ENCODE data around the gene MAB21L4.

The MAB21L4 gene

DNA sequence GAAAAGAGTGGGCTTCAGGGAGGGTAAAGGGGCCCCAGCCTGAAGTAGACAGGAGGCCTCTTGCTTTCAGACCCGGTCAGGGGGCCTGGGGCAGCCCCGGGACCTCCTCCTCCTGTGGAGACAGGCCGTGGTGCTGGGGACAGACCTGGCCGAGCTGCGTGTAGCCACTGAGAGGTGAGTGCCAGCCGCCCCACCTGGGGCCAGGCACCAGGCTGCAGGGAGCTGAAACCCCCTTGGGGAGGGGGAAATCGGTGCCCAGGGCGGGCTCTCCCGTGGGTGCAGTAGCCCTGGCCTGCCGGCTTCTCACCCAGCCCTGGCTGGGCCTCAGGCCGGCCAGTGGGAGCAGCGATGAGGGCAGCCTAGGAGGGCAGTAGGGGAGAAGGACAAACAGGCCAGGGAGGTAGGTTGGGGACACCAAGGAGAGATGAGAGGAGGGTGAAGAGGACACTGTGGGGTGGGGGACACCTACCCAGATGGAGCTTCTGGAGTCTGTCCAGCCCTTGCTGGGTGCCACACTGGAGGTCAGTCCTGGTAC, 34.2 kb upstream of the MAB21L4 start:
- DNase-seq (ENCODE audit: extremely low spot score): no peak
- ChIA-PET CTCF (no interaction called here), POLR2A (no interaction called here)
- TF ChIP-seq, protein P1, sequence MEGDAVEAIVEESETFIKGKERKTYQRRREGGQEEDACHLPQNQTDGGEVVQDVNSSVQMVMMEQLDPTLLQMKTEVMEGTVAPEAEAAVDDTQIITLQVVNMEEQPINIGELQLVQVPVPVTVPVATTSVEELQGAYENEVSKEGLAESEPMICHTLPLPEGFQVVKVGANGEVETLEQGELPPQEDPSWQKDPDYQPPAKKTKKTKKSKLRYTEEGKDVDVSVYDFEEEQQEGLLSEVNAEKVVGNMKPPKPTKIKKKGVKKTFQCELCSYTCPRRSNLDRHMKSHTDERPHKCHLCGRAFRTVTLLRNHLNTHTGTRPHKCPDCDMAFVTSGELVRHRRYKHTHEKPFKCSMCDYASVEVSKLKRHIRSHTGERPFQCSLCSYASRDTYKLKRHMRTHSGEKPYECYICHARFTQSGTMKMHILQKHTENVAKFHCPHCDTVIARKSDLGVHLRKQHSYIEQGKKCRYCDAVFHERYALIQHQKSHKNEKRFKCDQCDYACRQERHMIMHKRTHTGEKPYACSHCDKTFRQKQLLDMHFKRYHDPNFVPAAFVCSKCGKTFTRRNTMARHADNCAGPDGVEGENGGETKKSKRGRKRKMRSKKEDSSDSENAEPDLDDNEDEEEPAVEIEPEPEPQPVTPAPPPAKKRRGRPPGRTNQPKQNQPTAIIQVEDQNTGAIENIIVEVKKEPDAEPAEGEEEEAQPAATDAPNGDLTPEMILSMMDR (IDR thresholded peaks at IDR 0.05; ENCODE audit: control extremely low read depth, extremely low read depth, low read depth, missing control alignments): no peak

DNA sequence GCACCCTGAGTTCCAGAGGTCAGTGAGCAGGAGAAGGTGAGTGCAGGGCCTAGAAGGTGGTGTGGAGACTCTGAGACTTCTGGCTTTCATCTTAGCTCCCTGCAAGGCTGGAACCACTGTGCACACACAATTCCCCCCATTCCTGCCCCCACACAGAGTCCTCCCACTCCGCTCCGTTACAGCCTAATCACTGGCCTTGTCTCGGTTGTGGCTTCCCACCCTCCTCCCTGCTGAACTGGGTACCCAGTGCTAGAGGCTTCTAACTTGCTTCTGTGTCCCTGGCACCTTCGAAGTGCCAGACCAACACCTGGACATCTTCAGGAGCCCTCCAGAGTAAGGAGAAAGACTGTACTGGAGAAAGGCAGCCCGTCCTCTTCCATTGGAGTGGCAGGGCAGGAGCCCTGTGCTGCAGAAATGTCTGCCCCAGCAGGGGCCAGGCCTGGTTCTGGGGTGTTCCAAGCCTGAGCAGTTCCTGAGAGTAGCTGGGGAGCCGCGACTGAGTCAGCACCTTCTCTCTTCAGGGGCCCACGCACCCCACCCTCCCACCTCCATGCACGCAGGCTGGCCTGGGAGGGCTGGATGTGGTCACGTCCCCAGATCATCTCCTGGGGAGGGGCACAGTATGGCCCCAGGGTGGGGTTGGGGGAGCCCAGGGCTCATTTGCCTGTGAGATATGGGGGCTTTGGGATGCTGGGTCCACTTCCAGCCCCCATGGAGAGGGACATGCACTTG, 33.6 kb upstream of the MAB21L4 start:
- CTCF ChIA-PET: no interaction called here
- TF ChIP-seq, protein P1 (IDR thresholded peaks at IDR 0.05; ENCODE audit: control extremely low read depth, extremely low read depth, low read depth, missing control alignments): no peak
- DNase-seq (ENCODE audit: extremely low spot score): no peak
- POLR2A ChIA-PET: no interaction called here

DNA sequence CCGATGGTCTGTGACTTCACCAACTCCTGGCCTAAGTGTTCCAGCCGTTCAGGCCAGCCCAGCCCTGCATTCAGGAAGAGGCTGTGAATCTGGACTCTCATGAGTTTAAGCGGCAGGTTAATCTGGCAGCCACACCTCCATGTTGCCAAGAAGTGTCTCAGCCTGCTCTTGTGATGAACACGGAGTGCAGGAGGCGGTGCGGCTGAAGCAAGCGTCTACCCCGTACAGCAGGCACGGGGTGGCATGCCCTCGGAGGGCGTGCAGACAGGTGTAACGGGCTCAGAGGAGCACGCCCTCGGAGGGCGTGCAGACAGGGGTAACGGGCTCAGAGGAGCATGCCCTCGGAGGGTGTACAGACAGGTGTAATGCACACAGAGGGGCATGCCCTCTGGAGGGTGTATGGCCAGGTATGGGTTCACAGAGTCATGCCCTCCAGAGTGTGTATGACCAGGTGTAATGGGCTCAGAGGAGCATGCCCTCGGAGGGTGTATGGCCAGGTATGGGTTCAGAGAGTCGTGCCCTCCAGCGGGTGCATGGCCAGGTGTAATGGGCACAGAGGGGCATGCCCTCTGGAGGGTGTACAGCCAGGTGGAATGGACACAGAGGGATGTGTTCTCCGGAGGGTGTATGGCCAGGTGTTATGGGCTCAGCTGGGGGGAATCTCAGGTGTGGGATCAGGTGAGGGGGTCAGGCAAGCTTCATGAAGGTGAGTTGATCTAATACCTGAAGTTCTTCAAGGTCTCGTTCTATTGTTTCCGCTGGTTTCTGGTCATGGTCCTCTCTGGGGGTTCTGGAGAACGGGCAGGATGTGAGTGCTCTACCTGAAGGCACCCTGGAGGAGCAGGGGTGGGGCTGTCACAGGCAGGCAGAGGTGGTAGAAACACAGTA, 32.8 kb upstream of the MAB21L4 start:
- ChIA-PET CTCF (interaction anchor here (1.9 kb wide), 1 partner anchor 14 kb away, joined by 7 read pairs; no protein-coding TSS in a partner anchor), POLR2A (no interaction called here)
- TF ChIP-seq, protein P1 (IDR thresholded peaks at IDR 0.05; ENCODE audit: control extremely low read depth, extremely low read depth, low read depth, missing control alignments): no peak
- DNase-seq (ENCODE audit: extremely low spot score): no peak

DNA sequence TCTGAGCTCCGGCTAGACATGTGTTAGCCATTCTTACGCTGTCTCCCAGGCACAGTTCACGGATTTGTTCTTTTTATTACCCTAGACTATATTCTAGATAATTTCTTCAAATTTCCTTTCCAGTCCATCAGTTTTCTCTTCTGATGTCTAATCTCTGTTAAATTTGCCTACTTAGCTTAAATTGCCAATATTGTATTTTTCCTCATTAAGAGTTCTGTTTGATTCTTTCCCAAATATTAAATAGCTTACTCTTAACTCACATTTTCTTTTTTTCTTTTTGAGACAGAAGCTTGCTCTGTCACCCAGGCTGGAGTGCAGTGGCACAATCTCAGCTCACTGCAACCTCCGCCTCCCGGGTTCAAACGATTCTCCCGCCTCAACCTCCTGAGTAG, 31.4 kb upstream of the MAB21L4 start:
- TF ChIP-seq, protein P1 (IDR thresholded peaks at IDR 0.05; ENCODE audit: control extremely low read depth, extremely low read depth, low read depth, missing control alignments): no peak
- CTCF ChIA-PET: interaction anchor here (1.9 kb wide), 1 partner anchor 13 kb away, joined by 7 read pairs; no protein-coding TSS in a partner anchor
- no peak for DNase-seq (ENCODE audit: extremely low spot score)
- POLR2A ChIA-PET: no interaction called here

DNA sequence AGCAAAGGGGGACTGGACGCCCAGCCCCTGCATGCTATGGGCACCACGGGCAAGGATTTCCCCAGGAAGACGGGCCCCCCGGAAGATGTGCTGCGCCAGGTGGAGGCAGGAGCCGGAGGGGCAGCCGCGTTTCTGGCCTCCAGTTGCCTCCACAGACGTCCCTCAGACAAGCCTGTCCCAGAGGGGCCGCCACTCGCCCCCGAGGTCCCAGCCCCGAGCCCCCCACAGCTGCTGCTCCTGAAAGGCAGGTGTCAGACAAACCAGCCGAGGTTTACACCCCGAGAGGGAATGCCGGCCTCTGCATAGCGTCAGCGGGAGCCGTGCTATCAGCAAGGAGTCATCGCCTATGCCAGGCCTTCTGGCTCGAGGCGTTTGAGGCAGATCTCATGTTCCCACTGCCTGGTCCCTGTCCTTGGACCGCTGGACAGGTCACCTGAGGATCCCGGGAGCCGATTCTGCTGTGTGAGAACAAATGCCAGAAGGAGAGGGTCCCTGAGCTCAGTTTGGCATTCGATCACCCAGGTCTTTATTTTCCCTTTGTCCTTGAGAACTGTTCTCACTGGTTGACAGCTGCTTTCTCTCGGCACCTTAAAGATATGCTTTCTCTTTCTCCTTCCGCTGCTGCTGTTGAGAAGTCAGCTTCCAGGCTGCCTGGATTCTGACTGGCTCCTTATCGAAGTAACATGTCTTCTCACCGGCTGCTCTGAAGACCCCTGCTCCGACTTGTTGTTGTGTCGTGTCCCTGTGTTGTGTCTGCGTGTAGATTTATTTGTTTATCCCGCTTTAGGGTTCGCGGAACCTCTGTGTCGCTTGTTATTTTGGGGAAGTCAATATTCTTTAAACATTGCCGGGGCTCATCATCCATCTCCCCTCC, 30.8 kb upstream of the MAB21L4 start:
- ChIA-PET CTCF (interaction anchor here (1.2 to 1.9 kb wide), 2 partner anchors 12 to 30 kb away, joined by 3 to 7 read pairs; partner anchors contain the start of gene MAB21L4), POLR2A (no interaction called here)
- no peak for DNase-seq (ENCODE audit: extremely low spot score)
- TF ChIP-seq, protein P1 (IDR thresholded peaks at IDR 0.05; ENCODE audit: control extremely low read depth, extremely low read depth, low read depth, missing control alignments): no peak

Data from GM10248 (cell line).